Cerebellar nuclear complex (tissue), 1 donor: ENCODE data around the gene PPP1R9B.

Experiments used
- DNase-seq, 2 experiments: peaks; one replicate each; lab custom pipeline; 2025; lab: John Stamatoyannopoulos, UW

Gene PPP1R9B

GRCh38 chr17:50187394-50187725 is 36.9 kb upstream of the PPP1R9B start:
- no peak for DNase-seq

GRCh38 chr17:50186661-50187393 is 36.4 kb upstream of the PPP1R9B start:
- DNase-seq = no peak

GRCh38 chr17:50185631-50186471 is 35.4 kb upstream of the PPP1R9B start:
- no peak for DNase-seq

- DNase-seq = no peak
Observed at GRCh38 chr17:50184611-50185398, 34.3 kb upstream of the PPP1R9B start.

- DNase-seq = no peak
Observed at GRCh38 chr17:50184064-50184463, 33.6 kb upstream of the PPP1R9B start.

GRCh38 chr17:50183421-50183994 is 33.0 kb upstream of the PPP1R9B start:
- DNase-seq = no peak

- DNase-seq = no peak
Observed at GRCh38 chr17:50182783-50183420, 32.4 kb upstream of the PPP1R9B start.

GRCh38 chr17:50181591-50182560 is 31.4 kb upstream of the PPP1R9B start:
- no peak for DNase-seq

- DNase-seq = no peak
Observed at GRCh38 chr17:50181144-50181543, 30.7 kb upstream of the PPP1R9B start.

- no peak for DNase-seq
Observed at GRCh38 chr17:50180620-50181019, 30.1 kb upstream of the PPP1R9B start.

GRCh38 chr17:50180111-50180510 is 29.6 kb upstream of the PPP1R9B start:
- no peak for DNase-seq

GRCh38 chr17:50177983-50178834 is 27.7 kb upstream of the PPP1R9B start:
- no peak for DNase-seq

- DNase-seq = no peak
Observed at GRCh38 chr17:50177476-50177875, 27.0 kb upstream of the PPP1R9B start.

GRCh38 chr17:50176559-50177357 is 26.3 kb upstream of the PPP1R9B start:
- no peak for DNase-seq

- DNase-seq = no peak
Observed at GRCh38 chr17:50175035-50175807, 24.7 kb upstream of the PPP1R9B start.

GRCh38 chr17:50174444-50174843 is 24.0 kb upstream of the PPP1R9B start:
- no peak for DNase-seq

- DNase-seq = no peak
Observed at GRCh38 chr17:50173335-50173941, 23.0 kb upstream of the PPP1R9B start.

GRCh38 chr17:50172936-50173334 is 22.5 kb upstream of the PPP1R9B start:
- no peak for DNase-seq
